Astrocyte of the cerebellum (primary cell): ENCODE measurements around the gene COL6A2.

ENCODE experiments used
- DNase-seq: peaks from one replicate; pipeline ENCODE4 v3.0.0-alpha.2; 2011; ENCODE audit warnings: low read depth
- H3K4me3 ChIP-seq: 2 replicates; pipeline ENCODE4 v1.5.1; 2011; ENCODE audit warnings: mild to moderate bottlenecking, low read depth, low read length, moderate library complexity
- CTCF ChIP-seq: IDR thresholded peaks from 2 replicates; pipeline ENCODE4 v1.5.1; 2012; ENCODE audit warnings: low read length, low read depth, moderate library complexity, mild to moderate bottlenecking; ENCODE audit errors: missing control alignments
- in situ Hi-C: cut with HindIII; loops from 2 replicates; pipeline ENCODE4 v1.10.0; 2017; ENCODE audit warnings: low sequenced_read_pairs

COL6A2 gene

DNA sequence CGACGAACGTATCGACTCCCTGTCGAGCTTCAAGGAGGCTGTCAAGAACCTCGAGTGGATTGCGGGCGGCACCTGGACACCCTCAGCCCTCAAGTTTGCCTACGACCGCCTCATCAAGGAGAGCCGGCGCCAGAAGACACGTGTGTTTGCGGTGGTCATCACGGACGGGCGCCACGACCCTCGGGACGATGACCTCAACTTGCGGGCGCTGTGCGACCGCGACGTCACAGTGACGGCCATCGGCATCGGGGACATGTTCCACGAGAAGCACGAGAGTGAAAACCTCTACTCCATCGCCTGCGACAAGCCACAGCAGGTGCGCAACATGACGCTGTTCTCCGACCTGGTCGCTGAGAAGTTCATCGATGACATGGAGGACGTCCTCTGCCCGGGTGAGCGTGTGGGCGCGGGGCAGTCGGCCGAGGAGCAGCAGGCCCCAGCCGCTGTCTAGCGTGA is 28.0 kb downstream of the COL6A2 start:
- no peak overlapping the region for H3K4me3 ChIP-seq
- no peak for TF ChIP-seq CTCF
- no peak for DNase-seq
- in situ Hi-C loops: no loop called here

- H3K4me3 ChIP-seq: no peak overlapping the region
- in situ Hi-C loops: no loop called here
- DNase-seq: no peak
- TF ChIP-seq CTCF: no peak
Measured at GRCh38 chr21:46126309-46127238, 28.7 kb downstream of the COL6A2 start.

GRCh38 chr21:46127239-46128105 is 29.6 kb downstream of the COL6A2 start:
- H3K4me3 ChIP-seq: no peak overlapping the region
- DNase-seq: no peak
- TF ChIP-seq CTCF: no peak
- in situ Hi-C loops: no loop called here

DNA sequence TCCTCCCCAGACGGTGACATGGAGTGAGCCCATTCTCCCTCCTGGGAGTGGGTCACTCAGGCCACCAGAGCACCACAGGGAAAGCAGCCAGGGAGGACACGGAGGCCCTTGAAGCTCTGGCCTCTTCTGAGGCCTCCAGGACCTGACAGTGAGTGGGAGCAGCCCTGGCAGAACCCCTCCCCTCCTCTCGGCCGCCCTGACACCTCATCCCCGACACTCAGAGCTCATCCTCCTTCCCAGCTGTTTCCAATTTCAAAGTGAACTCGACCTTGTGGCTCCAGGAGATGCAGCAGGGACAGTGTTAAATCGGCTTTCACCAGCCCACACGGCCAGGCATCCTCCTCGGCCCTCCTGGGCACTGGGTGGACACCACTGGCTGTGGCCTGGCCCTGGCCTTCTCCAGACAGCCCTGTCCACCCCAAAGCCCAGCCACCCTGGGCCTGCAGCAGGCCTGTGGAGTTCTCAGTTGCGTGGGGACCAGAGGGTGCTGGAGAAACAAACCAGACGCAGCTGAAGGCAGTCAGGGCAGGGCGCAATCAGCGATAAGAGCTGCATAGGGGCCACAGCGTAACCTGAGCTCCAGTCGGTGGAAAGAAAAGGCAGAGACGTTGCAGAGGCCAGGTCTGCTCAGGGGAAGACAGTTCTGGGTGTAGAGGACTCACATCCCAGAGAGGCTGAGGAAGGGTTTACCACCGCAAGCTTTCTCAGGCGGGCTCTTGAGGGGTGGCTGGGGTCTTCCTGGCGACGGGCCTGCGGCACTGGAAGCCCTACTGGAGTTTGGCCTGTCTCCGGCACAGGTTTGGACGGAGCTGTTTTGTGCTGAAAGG is 30.4 kb downstream of the COL6A2 start:
- TF ChIP-seq CTCF: no peak
- in situ Hi-C loops: no loop called here
- no peak for DNase-seq
- H3K4me3 ChIP-seq: no peak overlapping the region

- in situ Hi-C loops: no loop called here
- no peak for TF ChIP-seq CTCF
- no peak for DNase-seq
- H3K4me3 ChIP-seq: no peak overlapping the region
Measured at GRCh38 chr21:46128933-46129571, 31.1 kb downstream of the COL6A2 start.
